ENCODE data around the gene CPNE8.
"Not testable (repeated sequence)": the region's sequence is repeated elsewhere in the genome, so short reads cannot be mapped to it uniquely, and the experiment has no call there.

Gene CPNE8

DNA sequence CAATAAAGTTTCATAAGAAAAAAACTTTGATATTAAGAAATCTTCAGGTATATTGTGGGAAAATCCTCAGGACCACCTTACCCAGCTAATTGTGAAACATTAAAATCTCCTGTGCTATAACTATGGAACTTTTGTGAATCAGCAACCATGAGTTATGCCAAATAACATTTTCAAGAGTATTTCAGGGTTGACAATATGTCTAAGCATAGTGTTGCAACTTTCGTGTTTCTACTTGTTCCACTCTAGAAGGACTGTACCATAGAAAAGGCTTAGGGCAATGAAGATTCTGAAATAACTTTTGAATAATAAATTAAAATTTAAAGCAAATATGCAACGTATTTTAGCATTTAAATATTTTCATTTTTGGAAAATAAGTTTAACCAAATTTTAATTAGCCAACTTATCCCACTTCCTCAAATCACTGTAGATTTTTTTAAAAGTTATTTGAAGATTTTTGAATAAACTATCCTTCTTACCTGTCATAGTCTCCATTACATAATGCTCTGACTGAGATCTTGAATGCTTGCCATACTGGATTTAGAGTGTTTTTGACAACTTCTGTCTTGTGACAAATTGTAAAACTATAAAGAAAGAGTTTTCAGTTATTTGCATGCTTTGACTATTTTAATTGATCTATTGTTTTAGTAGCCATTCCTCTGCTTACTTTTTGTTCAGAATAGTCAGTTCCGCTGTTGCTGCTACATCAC is 143.6 kb downstream of the CPNE8 start:
- TF ChIP-seq, protein P1, sequence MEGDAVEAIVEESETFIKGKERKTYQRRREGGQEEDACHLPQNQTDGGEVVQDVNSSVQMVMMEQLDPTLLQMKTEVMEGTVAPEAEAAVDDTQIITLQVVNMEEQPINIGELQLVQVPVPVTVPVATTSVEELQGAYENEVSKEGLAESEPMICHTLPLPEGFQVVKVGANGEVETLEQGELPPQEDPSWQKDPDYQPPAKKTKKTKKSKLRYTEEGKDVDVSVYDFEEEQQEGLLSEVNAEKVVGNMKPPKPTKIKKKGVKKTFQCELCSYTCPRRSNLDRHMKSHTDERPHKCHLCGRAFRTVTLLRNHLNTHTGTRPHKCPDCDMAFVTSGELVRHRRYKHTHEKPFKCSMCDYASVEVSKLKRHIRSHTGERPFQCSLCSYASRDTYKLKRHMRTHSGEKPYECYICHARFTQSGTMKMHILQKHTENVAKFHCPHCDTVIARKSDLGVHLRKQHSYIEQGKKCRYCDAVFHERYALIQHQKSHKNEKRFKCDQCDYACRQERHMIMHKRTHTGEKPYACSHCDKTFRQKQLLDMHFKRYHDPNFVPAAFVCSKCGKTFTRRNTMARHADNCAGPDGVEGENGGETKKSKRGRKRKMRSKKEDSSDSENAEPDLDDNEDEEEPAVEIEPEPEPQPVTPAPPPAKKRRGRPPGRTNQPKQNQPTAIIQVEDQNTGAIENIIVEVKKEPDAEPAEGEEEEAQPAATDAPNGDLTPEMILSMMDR (IDR thresholded peaks at IDR 0.05; ENCODE audit: unreplicated experiment in 3 of 3) = no peak
- Mint-ChIP-seq H3K27me3 (ENCODE audit: low read depth) (no peaks in the 10 kb centered on the region), H3K27ac (no peak overlapping the region), H3K4me1 (no peaks in the 10 kb centered on the region), H3K9me3 (no peaks in the 10 kb centered on the region), H3K36me3 (ENCODE audit: low read depth) (peaks cover 3% of the 10 kb centered on the region), H3K4me3 (no peak overlapping the region)

DNA sequence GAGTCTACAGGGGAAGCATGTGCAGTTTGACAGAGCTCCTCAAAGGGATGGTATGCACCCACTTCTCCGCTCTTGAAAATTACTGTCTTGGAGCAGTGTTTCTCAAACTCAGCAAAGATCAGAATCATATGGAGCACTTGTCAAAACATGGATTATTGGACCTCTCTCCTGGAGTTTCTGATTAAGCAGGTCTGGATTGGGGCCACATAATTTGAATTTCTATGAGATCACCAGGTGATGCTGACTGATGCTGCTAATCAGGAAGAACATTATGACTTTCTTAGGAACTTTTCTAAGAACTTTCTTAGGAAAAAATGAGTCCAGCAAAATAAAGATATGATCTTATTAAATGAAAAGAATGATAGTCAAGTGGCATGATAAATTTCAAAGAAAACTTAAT is 144.3 kb downstream of the CPNE8 start:
- TF ChIP-seq, protein P1 (IDR thresholded peaks at IDR 0.05; ENCODE audit: unreplicated experiment in 3 of 3) = no peak
- Mint-ChIP-seq H3K27ac (no peak overlapping the region), H3K27me3 (ENCODE audit: low read depth) (no peaks in the 10 kb centered on the region), H3K36me3 (ENCODE audit: low read depth) (peaks cover 3% of the 10 kb centered on the region), H3K4me1 (no peaks in the 10 kb centered on the region), H3K9me3 (no peaks in the 10 kb centered on the region), H3K4me3 (no peak overlapping the region)

DNA sequence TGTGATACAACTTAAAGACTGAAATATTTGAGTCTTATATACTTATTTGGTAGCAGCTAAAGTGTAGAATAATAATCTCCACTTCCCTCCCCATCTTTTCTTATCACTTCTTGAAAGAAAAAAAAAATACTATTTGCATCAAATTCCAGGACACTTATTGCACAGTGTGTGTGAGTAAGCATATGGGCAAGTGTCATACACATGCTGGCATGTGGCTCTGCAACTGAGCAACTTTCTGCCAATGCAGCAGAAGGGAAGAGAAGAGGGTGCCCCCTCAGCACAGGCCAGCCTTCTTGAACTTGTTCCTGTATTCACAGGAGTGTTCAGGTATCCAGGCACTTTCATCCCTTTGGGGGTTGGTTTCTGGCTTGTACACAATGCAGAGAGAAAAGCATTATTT is 145.8 kb downstream of the CPNE8 start:
- Mint-ChIP-seq H3K4me3 (no peak overlapping the region), H3K4me1 (no peaks in the 10 kb centered on the region), H3K27ac (no peak overlapping the region), H3K36me3 (ENCODE audit: low read depth) (peaks cover 3% of the 10 kb centered on the region), H3K27me3 (ENCODE audit: low read depth) (no peaks in the 10 kb centered on the region), H3K9me3 (no peaks in the 10 kb centered on the region)
- TF ChIP-seq, protein P1 (IDR thresholded peaks at IDR 0.05; ENCODE audit: unreplicated experiment in 3 of 3) = no peak

DNA sequence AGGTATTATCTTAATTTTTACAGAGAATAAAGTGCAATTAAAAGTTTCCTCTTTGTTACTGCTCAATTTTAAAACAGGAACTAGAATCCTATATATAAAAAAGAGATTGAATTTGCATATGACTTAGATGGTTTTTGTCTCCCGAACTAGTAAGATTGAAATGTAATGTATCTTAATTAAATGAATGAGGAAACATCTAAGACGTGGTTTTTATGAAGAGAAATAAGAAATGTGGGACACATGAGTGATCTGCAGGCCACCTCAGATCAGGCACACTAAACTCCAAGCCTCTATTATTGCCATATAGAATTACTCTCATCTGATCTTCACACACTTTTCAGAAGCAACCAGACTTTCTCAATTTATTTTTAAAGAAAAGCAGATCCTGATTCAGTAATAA is 158.6 kb downstream of the CPNE8 start:
- H3K27ac Mint-ChIP-seq = no peak overlapping the region
- TF ChIP-seq, protein P1 (IDR thresholded peaks at IDR 0.05; ENCODE audit: unreplicated experiment in 3 of 3) = no peak
- H3K4me1 Mint-ChIP-seq = no peaks in the 10 kb centered on the region
- H3K36me3 Mint-ChIP-seq (ENCODE audit: low read depth) = peaks cover 6% of the 10 kb centered on the region
- H3K27me3 Mint-ChIP-seq (ENCODE audit: low read depth) = no peaks in the 10 kb centered on the region
- H3K9me3 Mint-ChIP-seq = peaks cover 3% of the 10 kb centered on the region
- no peak overlapping the region for H3K4me3 Mint-ChIP-seq

DNA sequence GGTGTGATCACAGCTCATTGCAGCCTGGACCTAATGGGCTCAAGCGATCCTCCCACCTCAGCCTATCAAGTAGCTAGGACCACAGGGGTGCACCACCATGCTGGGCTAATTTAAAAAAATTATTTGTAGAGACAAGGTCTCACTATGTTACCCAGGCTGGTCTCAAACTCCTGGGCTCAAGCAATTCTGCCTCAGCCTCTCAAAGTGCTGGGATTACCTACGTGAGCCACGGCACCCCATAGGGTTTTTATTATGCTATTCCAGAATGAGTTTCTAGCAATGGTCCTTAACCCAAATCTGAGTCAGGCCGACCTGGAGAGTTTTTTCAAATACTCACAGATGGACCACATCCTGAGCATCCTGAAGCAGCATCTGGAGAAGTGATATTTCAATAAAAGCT is 159.8 kb downstream of the CPNE8 start:
- Mint-ChIP-seq H3K4me1 (no peaks in the 10 kb centered on the region), H3K27ac (no peak overlapping the region), H3K4me3 (no peak overlapping the region), H3K36me3 (ENCODE audit: low read depth) (peaks cover 6% of the 10 kb centered on the region), H3K9me3 (peaks cover 3% of the 10 kb centered on the region), H3K27me3 (ENCODE audit: low read depth) (no peaks in the 10 kb centered on the region)
- TF ChIP-seq, protein P1 (IDR thresholded peaks at IDR 0.05; ENCODE audit: unreplicated experiment in 3 of 3) = no peak

DNA sequence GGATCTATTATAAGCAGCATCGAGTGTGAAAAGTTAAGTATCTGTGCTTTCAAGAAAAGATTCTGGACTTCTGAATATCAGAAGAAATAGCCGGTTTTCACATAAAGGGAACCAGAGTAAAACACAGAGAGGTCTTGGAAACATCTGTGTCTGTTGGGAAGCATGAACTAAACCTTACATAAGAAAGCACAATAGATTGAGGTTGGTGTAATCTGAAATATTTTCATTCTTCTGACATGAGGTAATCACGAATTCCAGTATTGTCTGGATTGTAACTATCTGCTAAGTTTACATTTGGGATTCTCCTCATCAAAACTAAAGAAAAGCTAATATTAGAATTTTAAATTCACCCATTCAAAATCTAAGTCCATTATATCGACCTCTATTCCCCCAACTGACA is 161.3 kb downstream of the CPNE8 start:
- Mint-ChIP-seq H3K4me3 (no peak overlapping the region), H3K4me1 (no peaks in the 10 kb centered on the region), H3K9me3 (peaks cover under 1% of the 10 kb centered on the region), H3K27me3 (ENCODE audit: low read depth) (no peaks in the 10 kb centered on the region), H3K27ac (no peak overlapping the region), H3K36me3 (ENCODE audit: low read depth) (peaks cover under 1% of the 10 kb centered on the region)
- TF ChIP-seq, protein P1 (IDR thresholded peaks at IDR 0.05; ENCODE audit: unreplicated experiment in 3 of 3) = no peak

DNA sequence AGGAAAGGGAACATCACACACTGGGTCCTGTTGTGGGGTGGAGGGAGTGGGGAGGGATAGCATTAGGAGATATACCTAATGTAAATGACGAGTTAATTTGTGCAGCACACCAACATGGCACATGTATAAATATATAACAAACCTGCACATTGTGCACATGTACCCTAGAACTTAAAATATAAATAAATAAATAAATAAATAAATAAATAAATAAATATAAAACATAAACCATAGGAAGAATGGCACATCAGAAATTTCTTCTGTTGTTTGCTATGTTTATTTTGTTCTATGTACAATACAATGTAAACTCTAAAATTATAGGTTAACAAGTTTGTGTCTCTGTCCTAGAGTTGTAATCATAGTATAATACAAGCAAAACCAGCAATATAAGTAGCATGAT is 162.9 kb downstream of the CPNE8 start:
- not testable (repeated sequence) for H3K27ac Mint-ChIP-seq; H3K4me1 Mint-ChIP-seq; H3K36me3 Mint-ChIP-seq (ENCODE audit: low read depth); H3K9me3 Mint-ChIP-seq; H3K27me3 Mint-ChIP-seq (ENCODE audit: low read depth); H3K4me3 Mint-ChIP-seq
